GM04504 (cell line): ENCODE data around the gene LMBR1.
A peak's percentile ranks its signal among the peaks of the same experiment; 100 is the strongest.

Experiments
- DNase-seq: peaks from one replicate; pipeline ENCODE4 v3.0.0-alpha.2; 2012; ENCODE audit warnings: low read depth

The LMBR1 gene

DNA sequence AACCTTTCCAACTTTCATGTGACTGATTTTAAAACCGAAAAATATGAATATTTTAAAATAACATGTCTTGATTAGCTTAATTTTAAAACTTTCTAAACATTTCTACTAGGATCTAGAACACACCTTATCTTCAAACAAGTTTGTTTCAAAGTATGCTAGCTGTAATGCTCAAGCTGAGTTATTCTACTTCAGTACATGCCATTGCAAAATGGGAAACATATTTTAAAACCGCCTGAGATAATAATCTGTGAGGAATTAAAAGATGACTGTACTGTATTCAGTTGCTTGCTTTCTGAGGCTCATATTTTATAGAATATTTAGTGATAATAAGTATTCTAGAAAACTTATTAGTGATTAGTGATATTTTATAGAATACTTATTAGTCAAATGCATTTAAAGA, 99.6 kb downstream of the LMBR1 start:
- DNase-seq, result no peak

DNA sequence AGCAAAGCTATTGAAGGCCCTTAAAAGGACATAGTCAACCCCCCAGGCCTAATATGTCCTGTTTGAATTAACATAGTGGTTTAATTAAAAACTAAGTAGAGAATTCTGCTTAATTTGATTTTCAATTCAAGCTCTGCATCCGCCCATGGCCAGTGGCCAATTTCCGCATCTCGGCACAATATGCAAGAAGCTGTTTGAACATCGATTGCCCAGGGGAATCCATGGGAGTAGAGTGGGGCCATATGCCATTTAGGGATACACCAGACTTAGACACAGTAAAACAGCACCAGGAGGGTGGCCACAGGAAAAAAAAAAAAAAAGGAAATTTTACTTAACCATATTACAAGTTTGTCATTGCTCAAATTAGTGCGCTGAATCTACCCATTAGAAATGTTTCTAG, 100.4 kb downstream of the LMBR1 start:
- DNase-seq, result no peak

DNA sequence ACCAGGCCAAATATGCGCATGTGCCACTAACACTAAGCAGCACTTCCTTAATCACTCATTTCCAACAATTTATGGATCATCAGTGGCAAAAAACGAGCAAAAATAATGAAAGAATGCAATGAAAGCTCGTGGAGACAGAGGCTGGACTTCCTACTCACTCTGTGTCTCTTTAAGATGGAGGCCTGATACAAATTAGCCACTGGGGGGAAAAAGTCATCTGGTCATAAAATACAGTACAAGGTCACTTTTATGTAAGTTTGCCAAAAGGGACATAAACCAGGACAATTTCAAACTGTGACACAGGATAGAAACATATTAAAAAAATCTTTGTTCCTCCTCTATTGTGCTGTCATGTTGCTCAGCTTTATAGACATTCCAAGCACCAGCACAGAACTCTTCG, 101.7 kb downstream of the LMBR1 start:
- no peak for DNase-seq

DNA sequence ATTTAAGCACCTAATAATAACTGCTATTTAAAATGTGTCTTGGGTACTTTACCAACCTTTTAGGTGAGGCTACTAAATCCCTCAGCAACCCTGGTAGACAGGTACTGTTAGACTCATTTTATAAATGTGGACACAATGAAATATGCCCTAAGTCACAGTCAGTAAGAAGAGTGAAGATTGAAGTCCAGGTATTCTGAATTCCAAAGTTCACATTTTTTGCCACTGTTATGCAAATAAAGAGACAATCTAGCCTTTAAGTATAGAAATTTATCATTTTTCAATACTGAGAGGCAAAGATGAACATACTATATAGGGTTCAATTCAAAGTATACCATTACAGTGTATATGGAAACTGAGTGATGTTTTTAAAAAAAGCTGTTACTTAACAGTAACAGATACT, 102.7 kb downstream of the LMBR1 start:
- no peak for DNase-seq

DNA sequence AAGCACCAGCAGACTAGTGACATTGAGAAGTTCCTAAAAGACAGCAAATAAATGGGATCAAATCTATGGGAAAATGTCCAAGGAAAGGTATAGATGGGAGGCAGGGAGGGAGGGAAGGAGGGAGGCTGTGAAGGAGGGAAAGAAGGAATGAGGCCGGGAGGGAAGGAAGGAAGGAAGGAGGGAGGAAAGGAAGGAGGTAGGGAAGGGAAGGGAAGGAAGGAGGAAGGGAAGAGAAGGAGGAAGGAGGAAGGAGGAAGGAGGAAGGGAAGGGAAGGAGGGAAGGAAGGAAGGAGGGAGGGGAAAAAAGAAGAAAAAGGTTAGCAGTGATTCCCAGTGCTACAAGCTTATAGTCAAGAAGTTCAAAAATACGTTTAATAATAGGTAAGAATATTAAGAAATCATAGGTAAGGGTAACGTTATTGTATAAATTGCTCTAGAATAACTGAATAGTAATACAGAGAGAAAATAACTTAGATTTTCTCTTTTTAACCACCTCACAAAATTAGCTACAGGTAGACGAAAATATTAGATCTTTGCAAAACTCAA, 106.9 kb downstream of the LMBR1 start:
- no peak for DNase-seq

DNA sequence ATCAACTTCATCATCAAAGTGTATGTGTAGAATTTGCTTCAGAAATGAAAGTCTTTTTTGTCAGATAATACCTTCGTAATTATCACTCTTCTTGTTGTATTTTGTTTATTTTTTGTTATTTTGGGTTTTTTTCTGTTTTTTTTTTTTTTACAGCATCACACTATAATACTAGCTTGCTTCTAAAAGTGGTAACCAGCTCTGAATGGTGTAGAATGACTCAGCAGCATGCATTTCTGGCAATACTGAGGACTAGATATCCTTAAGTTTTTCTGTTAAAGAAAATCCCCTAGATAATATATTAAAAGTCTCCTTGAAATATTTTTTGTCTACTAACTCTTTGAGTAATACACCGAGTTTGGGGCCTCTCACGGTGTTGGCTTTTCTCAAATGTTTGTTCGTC, 109.1 kb downstream of the LMBR1 start:
- no peak for DNase-seq

DNA sequence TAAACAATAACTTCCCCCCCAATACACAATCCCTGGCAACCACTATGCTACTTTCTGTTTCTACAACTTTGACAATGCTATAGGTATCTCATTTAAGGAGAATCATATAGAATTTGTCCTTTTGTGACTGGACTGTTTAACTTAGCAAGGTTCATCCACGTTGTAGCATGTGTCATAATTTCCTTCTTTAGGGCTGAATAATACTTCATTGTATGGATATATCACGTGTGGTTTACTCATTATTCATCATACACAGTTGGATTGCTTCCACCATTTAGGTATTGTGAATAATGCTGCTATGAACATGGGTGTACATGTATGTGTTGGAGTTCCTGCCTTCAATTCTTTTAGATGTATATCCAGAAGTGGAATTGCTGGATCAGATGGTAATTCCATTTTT, 111.0 kb downstream of the LMBR1 start:
- DNase-seq, result no peak

DNA sequence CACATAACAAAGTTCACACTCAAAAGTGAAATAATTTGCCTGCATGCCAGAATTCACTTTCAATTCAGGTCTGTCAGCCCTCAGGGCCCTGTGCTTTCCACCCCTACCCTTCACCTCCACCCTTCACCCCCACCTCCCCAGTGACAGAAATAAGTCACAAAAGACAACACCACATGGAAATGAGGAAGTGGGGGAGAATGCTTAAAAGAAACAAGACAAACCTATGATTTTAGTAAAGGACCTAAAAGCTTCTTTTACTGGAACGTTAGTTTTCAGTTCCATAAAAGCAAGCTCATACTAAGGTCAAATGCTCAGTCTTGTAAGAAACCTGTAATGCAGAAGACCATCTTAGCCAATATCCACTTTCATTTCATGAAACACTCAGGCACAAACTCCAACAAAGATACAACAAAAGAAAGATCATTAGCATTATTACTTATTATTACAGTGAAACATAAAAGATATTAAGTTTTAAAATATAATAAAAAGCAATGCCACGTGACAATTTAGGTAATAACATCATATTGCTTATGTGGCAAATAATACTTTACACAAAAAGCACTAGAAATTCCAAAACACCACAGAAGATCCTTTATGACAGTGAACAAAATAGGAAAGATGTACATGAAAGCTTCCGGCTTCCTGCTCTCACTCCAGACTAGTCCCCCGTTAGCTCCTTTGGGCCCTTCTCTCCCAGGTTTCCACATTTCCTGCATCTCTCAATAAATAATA, 112.1 kb downstream of the LMBR1 start:
- DNase-seq, result no peak

DNA sequence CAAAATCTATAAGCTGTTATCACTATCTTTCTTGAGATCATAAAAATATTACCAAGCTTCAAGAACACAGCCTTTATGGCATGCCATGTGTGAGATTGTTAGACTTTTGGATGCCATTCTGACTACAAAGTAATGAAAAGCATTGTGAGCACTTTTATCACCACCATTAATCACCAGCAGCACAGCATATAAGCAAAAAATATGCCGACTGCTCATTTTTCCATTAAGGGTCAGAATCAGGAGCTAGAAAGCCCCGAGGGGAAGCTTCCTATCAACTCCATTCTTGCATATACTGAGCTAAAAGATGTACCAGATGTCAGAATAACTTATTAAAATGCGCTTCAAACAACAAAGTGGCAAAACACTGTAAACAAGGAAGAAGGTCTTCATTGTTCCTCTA, 114.3 kb downstream of the LMBR1 start:
- no peak for DNase-seq

DNA sequence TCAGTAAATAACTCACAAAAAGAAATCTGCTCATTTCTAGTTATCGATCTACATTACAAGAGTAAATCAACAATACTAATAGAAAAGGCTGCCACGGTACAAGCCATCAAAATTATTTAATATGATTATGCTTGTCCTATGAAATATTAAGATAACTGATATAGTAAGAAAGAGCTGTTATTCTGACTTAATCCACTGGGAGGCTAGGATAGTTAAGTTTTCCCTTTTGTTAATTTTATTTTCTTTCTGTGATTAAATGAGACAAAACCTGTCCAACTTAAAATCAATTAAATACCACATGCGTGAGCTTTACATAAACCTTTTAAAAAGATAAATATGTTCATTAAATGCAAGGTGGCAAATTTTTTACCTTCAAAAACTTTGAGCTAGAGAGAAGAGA, 114.8 kb downstream of the LMBR1 start:
- no peak for DNase-seq

DNA sequence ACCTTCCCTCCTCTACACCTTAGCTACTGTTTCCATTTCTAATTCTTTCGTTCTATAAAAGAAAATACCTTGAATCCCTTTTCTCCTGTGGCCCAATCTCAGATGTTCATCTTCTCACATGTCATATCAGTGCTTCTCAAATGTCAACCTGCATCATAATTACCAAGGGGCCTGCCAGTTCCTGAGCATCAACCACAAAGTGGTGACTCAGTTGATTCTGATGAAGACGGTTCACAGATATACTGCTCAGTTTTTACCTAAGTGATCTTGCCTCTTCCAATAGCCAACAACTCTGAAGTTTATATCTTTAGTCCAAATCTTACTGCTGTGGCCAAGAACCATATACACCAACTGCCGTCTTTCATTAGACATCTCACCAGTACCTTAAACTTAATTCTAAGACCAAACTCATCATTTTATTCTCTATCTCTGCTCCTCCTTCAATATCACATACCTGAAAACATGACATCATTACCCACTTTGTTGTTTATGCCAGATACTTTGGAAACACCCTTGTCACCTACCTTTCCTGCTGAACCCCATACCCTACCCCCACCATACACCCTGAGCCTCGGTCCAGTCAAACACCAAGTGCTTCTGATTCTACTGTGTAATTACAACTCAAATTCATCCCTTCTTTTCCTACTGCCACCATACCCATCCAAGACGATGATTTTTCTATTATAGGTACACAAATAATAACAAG, 115.5 kb downstream of the LMBR1 start:
- no peak for DNase-seq

DNA sequence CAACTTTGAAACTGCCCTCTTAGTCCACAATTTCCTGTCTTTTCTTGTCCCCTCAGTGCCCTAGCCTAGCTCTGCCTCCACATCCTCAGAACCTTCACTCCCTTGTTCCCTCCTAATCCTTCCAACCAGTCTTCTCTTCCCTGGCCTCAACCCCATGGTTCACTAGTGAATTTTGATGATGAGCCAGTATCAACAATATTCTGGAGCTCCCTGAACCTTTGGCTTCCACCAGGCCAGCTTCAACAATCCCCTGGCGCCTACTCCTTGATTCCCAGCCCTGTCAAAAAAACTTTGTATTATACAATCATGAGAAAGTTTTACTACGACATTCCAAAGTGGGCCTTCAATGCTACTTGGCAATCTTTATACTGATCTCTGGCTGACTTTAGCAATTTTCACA, 116.5 kb downstream of the LMBR1 start:
- no peak for DNase-seq

DNA sequence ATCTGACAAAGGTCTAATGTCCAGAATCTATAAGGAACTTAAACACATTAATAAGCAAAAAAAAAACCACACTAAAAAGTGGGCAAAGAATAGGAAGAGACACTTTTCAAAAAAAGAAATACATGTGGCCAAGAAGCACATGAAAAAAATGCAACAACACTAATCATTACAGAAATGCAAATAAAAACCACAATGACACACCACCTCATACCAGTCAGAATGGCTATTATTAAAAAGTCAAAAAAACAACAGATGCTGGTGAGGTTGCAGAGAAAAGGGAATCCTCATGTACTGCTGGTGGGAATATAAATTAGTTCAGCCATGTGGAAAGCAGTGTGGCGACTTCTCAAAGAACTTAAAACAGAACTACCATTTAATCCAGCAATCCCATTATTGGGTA, 119.0 kb downstream of the LMBR1 start:
- no peak for DNase-seq

DNA sequence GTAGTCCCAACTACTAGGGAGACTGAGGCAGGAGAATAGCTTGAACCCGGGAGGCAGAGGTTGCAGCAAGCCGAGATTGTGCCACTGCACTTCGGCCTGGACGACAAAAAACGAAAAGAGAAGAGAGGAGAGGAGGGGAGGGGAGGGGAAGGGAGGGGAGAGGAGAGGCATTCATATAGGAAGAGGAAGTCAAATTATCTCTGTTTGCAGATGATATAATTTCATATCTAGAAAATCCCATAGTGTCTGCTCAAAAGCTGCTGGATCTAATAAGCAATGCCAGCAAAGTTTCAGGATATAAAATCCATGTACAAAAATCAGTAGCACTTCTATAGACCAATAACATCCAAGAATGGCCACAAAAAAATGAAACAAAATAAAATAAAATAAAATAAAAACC, 120.3 kb downstream of the LMBR1 start:
- no peak for DNase-seq

DNA sequence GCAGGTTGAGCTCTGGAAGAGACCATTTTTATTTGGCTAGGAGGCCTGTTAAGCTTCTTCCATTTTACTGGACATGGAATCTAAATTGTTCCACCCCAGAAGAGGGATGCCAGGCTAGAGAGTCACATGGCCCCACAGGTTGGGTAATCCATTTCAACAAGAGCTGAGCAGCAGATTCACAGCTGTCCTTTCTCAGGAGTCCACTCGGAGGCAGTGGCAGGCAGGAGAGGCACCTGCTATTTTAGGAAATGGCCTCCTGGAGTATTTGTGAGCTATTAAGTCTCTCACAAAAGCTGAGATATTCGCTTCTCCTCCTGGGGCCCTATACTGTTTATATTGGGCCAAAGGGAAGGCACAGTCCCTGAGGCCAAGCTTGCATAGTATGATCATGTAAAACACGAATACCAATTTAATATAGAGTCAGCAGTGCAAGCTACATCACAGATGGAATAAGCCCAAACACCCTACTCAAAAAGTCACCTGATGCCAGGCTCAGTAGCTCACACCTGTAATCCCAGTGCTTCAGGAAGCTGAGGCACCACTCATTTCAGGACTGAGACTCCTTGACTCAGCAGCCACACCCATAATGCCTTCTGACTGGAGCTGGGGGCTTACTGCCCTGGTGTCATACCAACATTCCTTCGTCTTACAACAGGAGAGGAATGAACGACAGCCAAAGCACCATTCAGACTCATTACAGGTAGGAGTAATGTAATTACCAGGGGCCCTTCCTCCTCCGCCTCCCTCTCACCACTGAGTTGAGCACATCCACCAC, 124.1 kb downstream of the LMBR1 start:
- no peak for DNase-seq

DNA sequence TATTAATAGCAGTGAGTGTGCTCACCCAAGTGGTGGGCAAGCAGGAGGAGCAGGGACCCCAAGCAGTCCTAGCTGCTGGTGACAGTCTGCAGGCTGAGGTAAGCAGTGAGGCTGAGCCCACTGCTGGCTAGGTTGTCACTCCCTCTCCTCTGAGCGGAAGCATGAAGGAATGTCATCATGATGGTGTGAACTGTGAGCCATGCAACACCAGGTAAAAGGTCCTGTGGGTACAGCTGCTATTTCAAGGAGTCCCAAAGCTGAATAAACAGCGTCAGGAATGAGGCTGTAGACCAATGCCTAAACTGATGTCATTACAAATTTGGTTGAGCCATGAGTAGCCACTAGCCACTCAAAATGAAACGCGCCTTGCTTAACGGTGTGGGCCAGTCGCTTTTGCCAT, 126.3 kb downstream of the LMBR1 start:
- no peak for DNase-seq

DNA sequence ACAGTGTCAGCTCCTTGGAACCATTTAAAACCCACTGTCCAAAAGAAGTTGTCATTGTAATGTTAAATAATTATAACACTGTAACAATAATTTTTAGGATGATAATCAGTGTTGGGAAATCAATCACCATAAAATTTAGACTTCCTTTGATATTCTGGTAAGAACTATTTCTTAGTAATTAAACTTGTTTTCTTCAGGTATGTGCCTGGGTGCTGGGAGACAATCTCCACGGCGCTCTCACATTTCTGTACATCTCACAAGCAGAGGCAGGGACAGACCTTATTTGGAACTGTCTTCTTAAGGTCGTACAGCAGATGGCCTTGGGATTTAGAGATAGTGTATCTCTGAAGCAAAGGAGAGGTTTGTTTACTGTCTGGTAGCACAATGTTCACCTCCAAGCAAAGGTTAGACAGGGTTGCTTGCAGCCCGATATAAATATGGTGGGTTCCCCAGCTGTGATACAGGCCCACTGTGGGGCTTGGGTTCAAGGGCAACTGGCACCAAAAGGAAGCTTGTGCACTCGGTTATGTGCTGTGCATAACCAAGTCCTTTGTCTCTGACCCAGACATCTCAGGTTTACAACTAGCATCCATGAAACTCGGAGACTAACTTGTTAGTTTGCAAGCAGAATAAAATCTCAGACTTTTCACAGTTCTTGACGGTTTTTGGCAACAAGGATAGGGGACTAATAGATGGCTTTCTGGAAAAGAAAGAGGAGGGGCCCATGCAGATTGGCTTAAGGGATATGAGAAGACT, 126.9 kb downstream of the LMBR1 start:
- DNase-seq, result no peak

DNA sequence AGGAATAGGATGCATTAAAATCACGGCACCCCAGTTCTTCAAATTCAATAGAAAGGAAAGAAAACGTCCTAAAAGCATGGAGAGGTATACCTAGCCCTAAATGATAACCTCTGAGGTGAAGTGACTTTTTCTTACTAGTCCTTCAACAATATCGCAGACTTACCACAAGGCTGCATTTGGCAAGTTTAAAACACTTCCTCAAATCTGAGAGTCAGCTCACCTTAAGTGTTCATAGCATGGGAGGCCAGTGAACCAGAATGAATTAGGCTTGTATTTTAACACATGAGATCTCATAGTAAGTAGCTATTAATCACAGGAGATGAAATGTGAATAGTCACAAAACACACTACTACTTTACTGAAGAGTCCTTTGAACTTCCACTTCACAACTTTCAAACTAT, 128.2 kb downstream of the LMBR1 start:
- no peak for DNase-seq

DNA sequence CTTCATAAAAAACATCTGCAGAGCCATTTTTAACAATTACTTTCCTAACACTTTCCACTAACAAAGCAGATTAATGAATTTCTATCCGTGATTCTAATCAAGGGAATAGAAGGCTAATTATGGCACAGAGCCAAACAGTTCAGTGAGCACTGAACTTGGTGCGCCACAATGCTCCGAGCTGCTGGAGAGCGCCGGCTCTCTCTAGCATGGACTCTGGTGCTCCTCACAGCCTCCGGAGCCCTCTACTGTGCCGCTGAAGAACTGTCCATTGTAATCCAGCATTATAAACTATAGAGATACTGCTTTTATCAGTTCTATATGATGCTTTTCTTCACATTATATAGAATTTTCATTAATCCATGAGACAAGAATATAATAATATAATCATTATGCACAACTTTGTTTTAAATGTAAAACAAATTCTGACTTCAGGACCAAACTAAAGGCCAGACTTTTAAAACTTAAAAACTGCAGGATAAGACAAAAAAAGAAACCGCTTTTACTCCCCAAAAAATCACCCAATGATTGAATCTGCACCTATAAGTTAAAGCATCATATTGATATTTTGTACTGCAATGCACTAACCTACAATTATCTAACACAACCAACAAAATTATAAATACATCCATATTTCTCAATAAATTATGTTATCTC, 128.8 kb downstream of the LMBR1 start:
- peak; percentile 48 for DNase-seq

DNA sequence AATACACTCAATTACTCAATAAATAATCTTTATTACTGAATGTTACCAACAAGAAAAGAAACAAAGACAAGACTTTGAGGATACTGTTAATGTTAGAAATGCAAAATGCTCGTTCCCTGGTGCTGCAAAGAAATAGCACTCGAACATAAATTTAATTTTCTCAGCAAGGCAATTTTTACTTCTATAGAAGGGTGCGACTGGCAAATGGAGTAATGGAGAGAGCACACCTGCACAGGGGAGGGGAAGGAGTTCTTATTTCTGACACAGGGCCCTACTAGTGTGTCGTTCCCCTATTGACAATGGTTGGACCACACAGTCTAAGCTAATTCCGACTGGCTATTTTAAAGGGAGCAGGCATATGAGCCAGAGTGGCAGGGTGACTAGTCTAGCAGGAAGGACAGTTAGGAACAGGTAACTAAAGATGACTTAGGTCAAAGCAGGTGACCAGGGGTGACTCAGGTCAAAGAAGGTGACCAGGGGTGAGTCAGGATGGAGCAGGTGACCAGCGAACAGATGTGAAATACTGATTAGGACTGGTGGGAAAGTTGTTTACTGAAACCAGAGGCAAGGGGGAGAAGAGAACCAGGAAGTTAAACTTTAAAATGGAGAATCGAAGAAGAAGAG, 133.3 kb downstream of the LMBR1 start:
- no peak for DNase-seq

DNA sequence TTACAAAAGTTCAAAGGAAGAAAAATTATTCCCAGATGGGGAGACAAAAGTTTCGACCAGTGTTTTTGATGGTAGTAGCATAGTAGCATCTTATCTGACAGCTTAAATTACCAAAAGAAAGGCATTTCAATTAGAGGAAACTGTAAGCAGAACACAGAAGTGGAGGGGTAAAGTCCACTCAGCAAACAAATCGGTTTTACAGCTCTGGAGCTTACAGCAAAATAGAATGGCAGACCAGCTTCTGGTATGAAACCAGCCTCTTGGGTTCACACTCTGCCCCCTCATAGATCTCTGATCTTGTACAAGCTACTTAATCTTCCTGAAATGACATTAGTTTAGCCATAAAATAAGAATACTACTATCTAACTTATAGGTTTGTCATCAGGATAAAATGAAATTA, 133.8 kb downstream of the LMBR1 start:
- no peak for DNase-seq
